H9 (cell line): Measurements from ENCODE around the gene MUC21. TPM values are rescaled to one million over a fixed set of nuclear protein-coding genes. Genes with fewer than 3 reads are reported as not detected.
"Not testable (repeated sequence)": the region's sequence is repeated elsewhere in the genome, so short reads cannot be mapped to it uniquely, and the experiment has no call there.

ENCODE experiments used
- DNase-seq: peaks from one replicate; pipeline ENCODE4 v3.0.0-alpha.2; 2017
- H2AFZ ChIP-seq: one replicate; pipeline ENCODE4 v1.6.1; 2013; ENCODE audit warnings: mild to moderate bottlenecking, low read length, control low read depth, moderate library complexity
- H2AK5ac ChIP-seq: 2 replicates; pipeline ENCODE4 v1.6.1; 2013; ENCODE audit warnings: low read length, control low read depth, mixed read lengths; ENCODE audit not compliant: insufficient read length
- H2BK120ac ChIP-seq: one replicate; pipeline ENCODE4 v1.6.1; 2013; ENCODE audit warnings: low read depth, mild to moderate bottlenecking, low read length, control low read depth, inconsistent platforms; ENCODE audit not compliant: poor library complexity, severe bottlenecking
- H2BK12ac ChIP-seq: 2 replicates; pipeline ENCODE4 v1.6.1; 2013; ENCODE audit warnings: low read length, control low read depth, mixed read lengths, low read depth; ENCODE audit not compliant: insufficient read length
- H2BK15ac ChIP-seq: 2 replicates; pipeline ENCODE4 v1.6.1; 2013; ENCODE audit warnings: low read depth, low read length, control low read depth
- H2BK20ac ChIP-seq: one replicate; pipeline ENCODE4 v1.6.1; 2013; ENCODE audit warnings: low read depth, mild to moderate bottlenecking, low read length, control low read depth, inconsistent platforms; ENCODE audit not compliant: poor library complexity, severe bottlenecking
- H2BK5ac ChIP-seq: 2 replicates; pipeline ENCODE4 v1.6.1; 2013; ENCODE audit warnings: low read length, control low read depth, mixed read lengths; ENCODE audit not compliant: insufficient read length
- H3K14ac ChIP-seq: 2 replicates; pipeline ENCODE4 v1.6.1; 2013; ENCODE audit warnings: low read length, control low read depth; ENCODE audit not compliant: insufficient read depth
- H3K18ac ChIP-seq: 2 replicates; pipeline ENCODE4 v1.6.1; 2013; ENCODE audit warnings: low read depth, mild to moderate bottlenecking, mixed read lengths, low read length, control low read depth; ENCODE audit not compliant: insufficient read length
- H3K23ac ChIP-seq: 2 replicates; pipeline ENCODE4 v1.6.1; 2013; ENCODE audit warnings: low read length, control low read depth, mixed read lengths, low read depth; ENCODE audit not compliant: insufficient read length
- H3K23me2 ChIP-seq: 2 replicates; pipeline ENCODE4 v1.6.1; 2013; ENCODE audit warnings: low read depth, mild to moderate bottlenecking, mixed read lengths, low read length, control low read depth; ENCODE audit not compliant: insufficient read length, poor library complexity, severe bottlenecking
- H3K27ac ChIP-seq: 2 replicates; pipeline ENCODE4 v1.5.1; 2013; ENCODE audit warnings: low read length, control low read depth, mixed read lengths, low read depth; ENCODE audit not compliant: insufficient read length
- H3K27me3 ChIP-seq: 2 replicates; pipeline ENCODE4 v1.6.1; 2013; ENCODE audit warnings: low read length, control low read depth, inconsistent platforms; ENCODE audit not compliant: insufficient read depth
- H3K4ac ChIP-seq: 2 replicates; pipeline ENCODE4 v1.6.1; 2013; ENCODE audit warnings: low read depth, mild to moderate bottlenecking, control low read depth, inconsistent platforms, low read length, moderate library complexity
- H3K4me1 ChIP-seq: 2 replicates; pipeline ENCODE4 v1.6.1; 2013; ENCODE audit warnings: low read length, control low read depth, inconsistent platforms; ENCODE audit not compliant: insufficient read depth
- H3K4me2 ChIP-seq: 2 replicates; pipeline ENCODE4 v1.6.1; 2013; ENCODE audit warnings: low read length, control low read depth, mixed read lengths; ENCODE audit not compliant: insufficient read length, insufficient read depth
- H3K56ac ChIP-seq: 2 replicates; pipeline ENCODE4 v1.6.1; 2013; ENCODE audit warnings: low read depth, mild to moderate bottlenecking, mixed read lengths, low read length, control low read depth; ENCODE audit not compliant: insufficient read length
- H3K79me1 ChIP-seq: 2 replicates; pipeline ENCODE4 v1.6.1; 2013; ENCODE audit warnings: low read depth, mild to moderate bottlenecking, moderate library complexity, low read length, control low read depth, inconsistent platforms; ENCODE audit not compliant: insufficient read depth, poor library complexity, severe bottlenecking
- H3K79me2 ChIP-seq: 2 replicates; pipeline ENCODE4 v1.6.1; 2013; ENCODE audit warnings: low read length, control low read depth, inconsistent platforms; ENCODE audit not compliant: insufficient read depth
- H3K9ac ChIP-seq: 2 replicates; pipeline ENCODE4 v1.6.1; 2013; ENCODE audit warnings: low read length, control low read depth, mixed read lengths; ENCODE audit not compliant: insufficient read length; ENCODE audit errors: extremely low read depth
- H3K9me3 ChIP-seq: one replicate; pipeline ENCODE4 v1.6.1; 2013; ENCODE audit warnings: low read depth, low read length, inconsistent platforms; ENCODE audit not compliant: control insufficient read depth
- H3T11ph ChIP-seq: one replicate; pipeline ENCODE4 v1.6.1; 2013; ENCODE audit warnings: mild to moderate bottlenecking, low read length, control low read depth, inconsistent platforms
- H4K20me1 ChIP-seq: one replicate; pipeline ENCODE4 v1.6.1; 2013; ENCODE audit not compliant: control insufficient read depth, insufficient read length, insufficient read depth
- H4K5ac ChIP-seq: 2 replicates; pipeline ENCODE4 v1.6.1; 2013; ENCODE audit warnings: low read depth, mild to moderate bottlenecking, mixed read lengths, low read length, control low read depth; ENCODE audit not compliant: insufficient read length
- H4K8ac ChIP-seq: replicated peaks from 2 replicates; pipeline ENCODE4 v1.6.1; 2013; ENCODE audit warnings: low read length, control low read depth, mixed read lengths, low read depth; ENCODE audit not compliant: insufficient read length
- H4K91ac ChIP-seq: 2 replicates; pipeline ENCODE4 v1.6.1; 2013; ENCODE audit warnings: low read depth, mild to moderate bottlenecking, moderate library complexity, mixed read lengths, low read length, control low read depth; ENCODE audit not compliant: insufficient read length
- H3K27ac Mint-ChIP-seq, 3 experiments: 2 replicates in 2 of 3; 3 replicates in 1 of 3; pipeline ENCODE4 v1.8.0; 2020 to 2021; ENCODE audit warnings: mixed read lengths in 3 of 3, mild to moderate bottlenecking in 1 of 3, moderate library complexity in 1 of 3
- H3K27me3 Mint-ChIP-seq: 2 replicates; pipeline ENCODE4 v1.8.0; 2021; ENCODE audit warnings: low read depth, mild to moderate bottlenecking, moderate library complexity, mixed read lengths
- H3K36me3 Mint-ChIP-seq, 3 experiments: 2 replicates in 2 of 3; 3 replicates in 1 of 3; pipeline ENCODE4 v1.8.0; 2020 to 2021; ENCODE audit warnings: low read depth in 3 of 3, mixed read lengths in 3 of 3; ENCODE audit not compliant: insufficient read depth in 1 of 3
- H3K4me1 Mint-ChIP-seq, 2 experiments: 2 replicates each; pipeline ENCODE4 v1.8.0; 2020; ENCODE audit warnings: mixed read lengths in 2 of 2
- H3K4me3 Mint-ChIP-seq, 2 experiments: 2 replicates in 1 of 2; 3 replicates in 1 of 2; pipeline ENCODE4 v1.8.0; 2020 to 2021; ENCODE audit warnings: mild to moderate bottlenecking in 2 of 2, mixed read lengths in 2 of 2, moderate library complexity in 1 of 2
- H3K9me3 Mint-ChIP-seq, 2 experiments: 2 replicates in 1 of 2; 3 replicates in 1 of 2; pipeline ENCODE4 v1.8.0; 2020; ENCODE audit warnings: mild to moderate bottlenecking in 2 of 2, mixed read lengths in 2 of 2, moderate library complexity in 1 of 2
- WGBS: extraction: QIAGEN DNeasy Blood & Tissue Kit; methylation state at CpG from one replicate; pipeline ENCODE4 v1.1.7; 2013; ENCODE audit warnings: missing lambda C conversion rate, low lambda C conversion rate, mixed read lengths; ENCODE audit not compliant: insufficient read length; ENCODE audit errors: extremely low coverage; 5-methylcytosine and 5-hydroxymethylcytosine counted together
- total RNA-seq: library from RNA; stranded (reverse); gene quantifications from 2 replicates; pipeline ENCODE4 v1.2.1, GENCODE V29; 2021
- TF ChIP-seq, protein P1 (sequence below): fragments of 200-600 bp; sonication (generic); conservative IDR thresholded peaks from 3 replicates; pipeline ENCODE4 v1.8.0; 2021; ENCODE audit warnings: antibody characterized with exemption, mild to moderate bottlenecking

MUC21 gene
- total RNA-seq, 1 experiment from 2014 or later = not detected

DNA sequence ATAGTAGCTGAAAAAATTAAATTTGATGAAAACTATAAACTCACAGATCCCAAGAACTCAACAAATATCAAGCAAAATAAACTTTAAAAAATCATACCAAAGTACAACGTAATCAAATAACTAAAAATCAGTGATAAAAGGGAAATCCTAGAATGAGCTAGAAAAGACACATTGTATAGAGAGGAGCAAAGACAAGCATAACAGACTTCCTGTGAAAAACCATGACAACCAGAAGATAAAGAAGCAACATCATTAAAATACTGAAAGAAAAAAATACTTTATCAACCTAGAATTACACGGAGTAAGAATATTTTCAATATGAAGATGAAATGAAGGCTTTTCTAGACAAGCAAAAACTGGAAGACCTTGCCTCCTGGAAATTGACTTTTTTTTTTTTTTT is 36.5 kb downstream of the MUC21 start:
- Histone ChIP-seq H2BK5ac (no peak overlapping the region), H2BK15ac (no peak overlapping the region), H2AK5ac (no peak overlapping the region), H4K91ac (no peak overlapping the region), H2BK120ac (no peak overlapping the region), H3K23me2 (no peaks in the 10 kb centered on the region), H3K4ac (no peak overlapping the region), H2BK12ac (no peak overlapping the region), H3K23ac (no peak overlapping the region), H2BK20ac (no peak overlapping the region), H3K27me3 (no peaks in the 10 kb centered on the region; the same call in 1 of the 2 replicates), H4K8ac (no peak overlapping the region), H3K9ac (no peak overlapping the region), H3K79me2 (no peaks in the 10 kb centered on the region), H3K79me1 (no peaks in the 10 kb centered on the region), H4K5ac (no peak overlapping the region), H3K4me1 (no peaks in the 10 kb centered on the region), H3K9me3 (no peaks in the 10 kb centered on the region), H3K4me2 (no peak overlapping the region), H3K18ac (no peak overlapping the region), H4K20me1 (no peaks in the 10 kb centered on the region), H3K14ac (no peak overlapping the region), H3T11ph (no peak overlapping the region), H2AFZ (no peak overlapping the region), H3K56ac (no peak overlapping the region), H3K27ac (no peak overlapping the region)
- peaks cover 0 to 7% (median 6%) of the 10 kb centered on the region in 3 experiments; a peak in 4 of 7 replicates for H3K36me3 Mint-ChIP-seq
- peaks cover 15 to 20% of the 10 kb centered on the region in 2 experiments for H3K9me3 Mint-ChIP-seq
- no peak overlapping the region for H3K4me3 Mint-ChIP-seq
- peaks cover 4% of the 10 kb centered on the region; the same call in 1 of the 2 replicates for H3K27me3 Mint-ChIP-seq
- no peak for DNase-seq
- TF ChIP-seq, protein P1, sequence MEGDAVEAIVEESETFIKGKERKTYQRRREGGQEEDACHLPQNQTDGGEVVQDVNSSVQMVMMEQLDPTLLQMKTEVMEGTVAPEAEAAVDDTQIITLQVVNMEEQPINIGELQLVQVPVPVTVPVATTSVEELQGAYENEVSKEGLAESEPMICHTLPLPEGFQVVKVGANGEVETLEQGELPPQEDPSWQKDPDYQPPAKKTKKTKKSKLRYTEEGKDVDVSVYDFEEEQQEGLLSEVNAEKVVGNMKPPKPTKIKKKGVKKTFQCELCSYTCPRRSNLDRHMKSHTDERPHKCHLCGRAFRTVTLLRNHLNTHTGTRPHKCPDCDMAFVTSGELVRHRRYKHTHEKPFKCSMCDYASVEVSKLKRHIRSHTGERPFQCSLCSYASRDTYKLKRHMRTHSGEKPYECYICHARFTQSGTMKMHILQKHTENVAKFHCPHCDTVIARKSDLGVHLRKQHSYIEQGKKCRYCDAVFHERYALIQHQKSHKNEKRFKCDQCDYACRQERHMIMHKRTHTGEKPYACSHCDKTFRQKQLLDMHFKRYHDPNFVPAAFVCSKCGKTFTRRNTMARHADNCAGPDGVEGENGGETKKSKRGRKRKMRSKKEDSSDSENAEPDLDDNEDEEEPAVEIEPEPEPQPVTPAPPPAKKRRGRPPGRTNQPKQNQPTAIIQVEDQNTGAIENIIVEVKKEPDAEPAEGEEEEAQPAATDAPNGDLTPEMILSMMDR = no peak
- no peak overlapping the region for H3K27ac Mint-ChIP-seq
- H3K4me1 Mint-ChIP-seq = no peaks in the 10 kb centered on the region
- WGBS = no CpG with 5 or more reads among the region's 2 CpGs

DNA sequence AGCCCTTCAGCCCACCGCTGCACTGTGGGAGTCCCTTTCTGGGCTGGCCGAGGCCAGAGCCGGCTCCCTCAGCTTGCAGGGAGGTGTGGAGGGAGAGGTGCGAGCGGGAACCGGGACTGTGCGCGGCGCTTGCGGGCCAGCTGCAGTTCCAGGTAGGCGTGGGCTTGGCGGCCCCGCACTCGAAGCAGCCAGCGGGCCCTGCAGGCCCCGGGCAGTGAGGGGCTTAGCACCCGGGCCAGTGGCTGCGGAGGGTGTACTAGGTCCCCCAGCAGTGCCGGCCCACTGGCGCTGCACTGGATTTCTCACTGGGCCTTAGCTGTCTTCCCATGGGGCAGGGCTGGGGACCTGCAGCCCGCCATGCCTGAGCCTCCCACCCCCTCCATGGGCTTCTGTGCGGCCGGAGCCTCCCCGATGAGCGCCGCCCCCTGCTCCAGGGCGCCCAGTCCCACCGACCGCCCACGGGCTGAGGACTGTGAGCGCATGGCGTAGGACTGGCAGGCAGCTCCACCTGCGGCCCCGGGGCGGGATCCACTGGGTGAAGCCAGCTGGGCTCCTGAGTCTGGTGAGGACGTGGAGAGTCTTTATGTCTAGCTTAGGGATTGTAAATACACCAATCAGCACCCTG is 37.2 kb downstream of the MUC21 start:
- not testable (repeated sequence) for H3T11ph ChIP-seq, H3K4me2 ChIP-seq, H3K27me3 Mint-ChIP-seq, H2BK15ac ChIP-seq, H3K27me3 ChIP-seq, H3K9me3 ChIP-seq, H3K4ac ChIP-seq, H4K91ac ChIP-seq, H2AFZ ChIP-seq, H2BK12ac ChIP-seq, H3K4me1 Mint-ChIP-seq, H3K18ac ChIP-seq, H2AK5ac ChIP-seq, H4K20me1 ChIP-seq, H2BK120ac ChIP-seq, H3K36me3 Mint-ChIP-seq, H3K79me2 ChIP-seq, H3K9ac ChIP-seq, H3K4me1 ChIP-seq, H3K23ac ChIP-seq, H3K27ac Mint-ChIP-seq, H2BK20ac ChIP-seq, H4K8ac ChIP-seq, H3K56ac ChIP-seq, H3K23me2 ChIP-seq, H3K14ac ChIP-seq, H3K4me3 Mint-ChIP-seq, H2BK5ac ChIP-seq, H4K5ac ChIP-seq, H3K27ac ChIP-seq, H3K79me1 ChIP-seq
- peaks cover 14 to 20% of the 10 kb centered on the region in 2 experiments for H3K9me3 Mint-ChIP-seq
- peak; percentile 62 for DNase-seq
- no CpG with 5 or more reads among the region's 36 CpGs for WGBS
